Neuronal stem cell (in vitro differentiated cells): ENCODE data around the gene GPR35.

Experiments
- DNase-seq: peaks from one replicate; pipeline ENCODE4 v3.0.0-alpha.2; 2013; ENCODE audit warnings: low spot score
- H2AFZ ChIP-seq: one replicate; pipeline ENCODE4 v1.6.1; 2013; ENCODE audit warnings: mild to moderate bottlenecking, low read length, inconsistent platforms
- H2AK5ac ChIP-seq: 2 replicates; pipeline ENCODE4 v1.6.1; 2013; ENCODE audit warnings: low read depth, mild to moderate bottlenecking, inconsistent platforms, low read length, moderate library complexity, mixed read lengths
- H2BK120ac ChIP-seq: 2 replicates; pipeline ENCODE4 v1.6.1; 2013; ENCODE audit warnings: low read depth, mild to moderate bottlenecking, inconsistent platforms, low read length, moderate library complexity, mixed read lengths
- H2BK12ac ChIP-seq: one replicate; pipeline ENCODE4 v1.6.1; 2013; ENCODE audit warnings: low read length, inconsistent platforms
- H2BK15ac ChIP-seq: 2 replicates; pipeline ENCODE4 v1.6.1; 2013; ENCODE audit warnings: mild to moderate bottlenecking, low read length, inconsistent platforms, mixed read lengths
- H2BK5ac ChIP-seq: one replicate; pipeline ENCODE4 v1.6.1; 2013; ENCODE audit warnings: inconsistent platforms, mild to moderate bottlenecking, low read length, moderate library complexity
- H3K14ac ChIP-seq: one replicate; pipeline ENCODE4 v1.6.1; 2013; ENCODE audit warnings: low read length, inconsistent platforms
- H3K18ac ChIP-seq: 2 replicates; pipeline ENCODE4 v1.6.1; 2013; ENCODE audit warnings: low read length, inconsistent platforms
- H3K23ac ChIP-seq: 2 replicates; pipeline ENCODE4 v1.6.1; 2013; ENCODE audit warnings: low read depth, mild to moderate bottlenecking, mixed read lengths, low read length, inconsistent platforms; ENCODE audit not compliant: poor library complexity
- H3K27ac ChIP-seq: replicated peaks from 3 replicates; pipeline ENCODE4 v1.5.1; 2013; ENCODE audit warnings: low read length, inconsistent platforms
- H3K27me3 ChIP-seq, 3 experiments: 2 replicates each; pipeline ENCODE4 v1.6.1; 2013; ENCODE audit warnings: low read length in 3 of 3, mild to moderate bottlenecking in 2 of 3, inconsistent platforms in 1 of 3, low read depth in 1 of 3, mixed read lengths in 1 of 3, moderate library complexity in 1 of 3; ENCODE audit not compliant: control insufficient read depth in 3 of 3, insufficient read depth in 3 of 3
- H3K36me3 ChIP-seq, 2 donors: replicated peaks in 1 of 2; 2 replicates each; pipeline ENCODE4 v1.6.1; 2013; ENCODE audit warnings: low read length in 2 of 2; ENCODE audit not compliant: control insufficient read depth in 2 of 2, insufficient read depth in 2 of 2
- H3K4ac ChIP-seq: 2 replicates; pipeline ENCODE4 v1.6.1; 2013; ENCODE audit warnings: inconsistent platforms, mild to moderate bottlenecking, low read length, moderate library complexity
- H3K4me1 ChIP-seq, 2 donors: 1 replicate in 1 of 2; 2 replicates in 1 of 2; pipeline ENCODE4 v1.6.1; 2013; ENCODE audit warnings: low read length in 2 of 2, low read depth in 1 of 2; ENCODE audit not compliant: control insufficient read depth in 2 of 2, insufficient read depth in 1 of 2
- H3K4me2 ChIP-seq: one replicate; pipeline ENCODE4 v1.6.1; 2013; ENCODE audit warnings: mild to moderate bottlenecking, low read length, inconsistent platforms; ENCODE audit not compliant: insufficient read depth, poor library complexity, severe bottlenecking
- H3K4me3 ChIP-seq, 2 donors: 2 replicates each; pipeline ENCODE4 v1.5.1; 2013; ENCODE audit warnings: low read length in 2 of 2, mild to moderate bottlenecking in 2 of 2, inconsistent platforms in 1 of 2, moderate library complexity in 1 of 2
- H3K79me1 ChIP-seq: one replicate; pipeline ENCODE4 v1.6.1; 2013; ENCODE audit warnings: low read depth, mild to moderate bottlenecking, inconsistent platforms, low read length, moderate library complexity
- H3K9ac ChIP-seq: one replicate; pipeline ENCODE4 v1.6.1; 2013; ENCODE audit warnings: mild to moderate bottlenecking, low read depth, low read length, inconsistent platforms; ENCODE audit not compliant: poor library complexity
- H3K9me3 ChIP-seq, 2 donors: replicated peaks in 1 of 2; 2 replicates each; pipeline versions ENCODE3 to v1.6.1; 2013; ENCODE audit warnings: low read length in 2 of 2, mild to moderate bottlenecking in 2 of 2, inconsistent platforms in 1 of 2, low read depth in 1 of 2, mixed read lengths in 1 of 2, moderate library complexity in 1 of 2; ENCODE audit not compliant: control insufficient read depth in 2 of 2, insufficient read depth in 1 of 2
- H4K8ac ChIP-seq: one replicate; pipeline ENCODE4 v1.6.1; 2013; ENCODE audit warnings: low read depth, mild to moderate bottlenecking, inconsistent platforms, low read length, moderate library complexity
- H4K91ac ChIP-seq: one replicate; pipeline ENCODE4 v1.6.1; 2013; ENCODE audit warnings: low read length, low read depth, mild to moderate bottlenecking, inconsistent platforms; ENCODE audit not compliant: poor library complexity
- WGBS, 2 donors: extraction: QIAGEN DNeasy Blood & Tissue Kit; methylation state at CpG; one replicate each; pipeline ENCODE4 v1.1.7; 2013; ENCODE audit warnings: missing lambda C conversion rate in 2 of 2, mixed read lengths in 1 of 2; ENCODE audit not compliant: insufficient read length in 2 of 2, insufficient replicate concordance in 1 of 2; ENCODE audit errors: extremely low coverage in 2 of 2; 5-methylcytosine and 5-hydroxymethylcytosine counted together

The GPR35 gene

DNA sequence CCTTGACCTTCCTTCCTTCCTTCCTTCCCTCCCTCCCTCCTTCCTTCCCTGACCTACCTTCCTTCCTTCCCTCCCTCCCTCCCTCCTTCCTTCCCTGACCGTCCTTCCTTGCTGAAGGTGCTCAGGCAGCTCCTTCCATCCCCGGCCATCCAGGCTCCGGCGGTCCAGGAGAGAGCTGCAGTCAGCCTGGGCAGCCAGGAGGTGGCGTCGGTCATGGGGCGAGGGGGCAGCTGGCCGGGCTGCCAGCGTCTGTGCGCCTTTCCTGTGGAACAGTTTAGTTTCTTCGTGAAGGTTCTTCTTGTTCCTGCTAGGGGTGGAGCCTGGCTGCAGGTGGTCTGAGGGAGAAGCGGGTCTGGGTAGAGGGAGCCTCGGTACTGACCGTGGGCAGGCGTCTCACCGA lies 15.7 kb downstream of the GPR35 start:
- H2BK12ac ChIP-seq: no peak overlapping the region
- no peaks in the 10 kb centered on the region for H3K36me3 ChIP-seq
- peaks cover 0 to 3% of the 10 kb centered on the region in 2 donors for H3K4me1 ChIP-seq
- H3K23ac ChIP-seq: no peak overlapping the region
- no peak overlapping the region for H2AFZ ChIP-seq
- no peak overlapping the region for H2AK5ac ChIP-seq
- H4K8ac ChIP-seq: no peak overlapping the region
- H4K91ac ChIP-seq: no peak overlapping the region
- H3K9ac ChIP-seq: no peak overlapping the region
- WGBS, 2 donors: no CpG with 5 or more reads among the region's 16 CpGs
- no peak overlapping the region for H3K4ac ChIP-seq
- H3K4me3 ChIP-seq: no peak overlapping the region
- peaks cover 3% of the 10 kb centered on the region for H3K79me1 ChIP-seq
- H2BK5ac ChIP-seq: no peak overlapping the region
- DNase-seq: peak; percentile 32
- H3K14ac ChIP-seq: no peak overlapping the region
- H2BK120ac ChIP-seq: no peak overlapping the region
- H3K27ac ChIP-seq: no peak overlapping the region
- H3K4me2 ChIP-seq: peak overlapping the region; percentile 25
- no peak overlapping the region for H2BK15ac ChIP-seq
- peak overlapping the region; percentile 80 for H3K18ac ChIP-seq
- peaks cover 0 to 16% (median 0%) of the 10 kb centered on the region in 3 experiments for H3K27me3 ChIP-seq
- H3K9me3 ChIP-seq: no peaks in the 10 kb centered on the region

DNA sequence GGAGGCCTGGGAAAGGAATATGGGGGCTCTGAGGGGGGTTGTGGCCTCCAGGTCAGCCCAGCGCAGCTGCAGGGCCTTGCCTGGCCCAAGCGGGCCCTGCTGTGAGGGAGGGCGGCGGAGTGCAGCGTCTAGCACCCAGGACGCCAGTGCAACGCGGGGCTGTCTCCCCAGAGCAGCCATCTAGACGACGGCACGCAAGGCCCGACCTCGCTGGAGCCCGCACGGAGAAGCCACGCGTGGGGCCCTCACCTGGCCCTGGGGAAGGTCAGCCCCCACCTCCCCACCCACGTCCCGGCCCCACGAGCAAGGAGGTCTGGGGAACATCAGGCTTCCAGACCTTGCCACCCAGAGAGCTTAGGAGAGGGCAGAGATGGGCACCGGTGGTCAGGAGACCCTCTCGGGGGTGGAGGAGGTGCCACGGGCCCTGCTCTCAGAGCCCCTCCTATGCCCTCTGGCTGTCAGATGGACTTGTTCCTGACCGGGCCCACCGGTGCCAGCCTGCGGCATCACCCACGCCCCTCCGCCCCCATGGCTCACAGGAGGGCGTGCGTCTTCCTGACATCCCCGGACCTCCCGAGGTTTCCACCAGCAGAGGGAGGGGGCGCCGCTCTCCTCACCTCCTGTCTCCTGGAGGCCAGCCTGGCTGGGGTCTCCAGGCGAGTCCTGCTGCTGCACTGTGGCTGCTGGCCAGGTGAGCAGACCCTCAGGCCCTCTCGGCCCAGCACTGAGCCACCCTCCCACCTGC lies 17.0 kb downstream of the GPR35 start:
- Histone ChIP-seq H2AK5ac (peak overlapping the region; percentile 90), H3K4me3 (no peak overlapping the region), H2BK5ac (no peak overlapping the region), H2BK120ac (no peak overlapping the region), H2BK12ac (no peak overlapping the region), H3K9me3 (no peaks in the 10 kb centered on the region), H3K36me3 (no peaks in the 10 kb centered on the region), H3K4me2 (no peak overlapping the region), H3K27ac (no peak overlapping the region), H3K79me1 (peaks cover 3% of the 10 kb centered on the region), H2BK15ac (peak overlapping the region; percentile 75), H2AFZ (no peak overlapping the region), H4K91ac (no peak overlapping the region), H3K18ac (peak overlapping the region; percentile 76), H3K23ac (no peak overlapping the region), H3K4me1 (peaks cover 0 to 3% of the 10 kb centered on the region in 2 donors), H3K4ac (no peak overlapping the region), H3K9ac (peak overlapping the region; percentile 60), H3K14ac (peak overlapping the region; percentile 71), H3K27me3 (peaks cover 0 to 27% (median 0%) of the 10 kb centered on the region in 3 experiments), H4K8ac (no peak overlapping the region)
- DNase-seq: no peak
- no CpG with 5 or more reads among the region's 36 CpGs for WGBS, 2 donors

DNA sequence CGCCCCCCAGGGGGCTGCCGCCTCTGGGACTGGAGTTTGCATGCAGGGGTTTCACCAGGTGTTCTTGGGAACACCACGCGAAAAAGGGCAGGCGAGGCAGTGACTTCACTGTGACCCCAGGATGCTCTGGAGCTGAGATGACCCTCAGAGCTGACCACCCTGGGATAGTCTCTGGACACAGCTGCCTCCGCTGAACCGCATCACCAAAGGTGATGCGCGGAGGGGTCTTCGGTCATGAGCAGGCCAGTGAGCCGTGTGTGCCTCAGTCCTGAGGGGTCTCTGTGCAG lies 17.5 kb downstream of the GPR35 start:
- no peak overlapping the region for H3K9ac ChIP-seq
- H3K18ac ChIP-seq: peak overlapping the region; percentile 76
- no peak overlapping the region for H3K23ac ChIP-seq
- DNase-seq: no peak
- H3K4me3 ChIP-seq: no peak overlapping the region
- H3K4ac ChIP-seq: no peak overlapping the region
- WGBS, 2 donors: no CpG with 5 or more reads among the region's 11 CpGs
- H3K9me3 ChIP-seq: no peaks in the 10 kb centered on the region
- H2BK5ac ChIP-seq: no peak overlapping the region
- H3K36me3 ChIP-seq: no peaks in the 10 kb centered on the region
- no peak overlapping the region for H3K27ac ChIP-seq
- no peak overlapping the region for H4K8ac ChIP-seq
- H2BK12ac ChIP-seq: no peak overlapping the region
- H2BK15ac ChIP-seq: no peak overlapping the region
- peak overlapping the region; percentile 63 for H2AK5ac ChIP-seq
- no peak overlapping the region for H2BK120ac ChIP-seq
- no peak overlapping the region for H2AFZ ChIP-seq
- peaks cover 3% of the 10 kb centered on the region for H3K79me1 ChIP-seq
- peak overlapping the region; percentile 56 for H3K14ac ChIP-seq
- peaks cover 0 to 32% (median 0%) of the 10 kb centered on the region in 3 experiments for H3K27me3 ChIP-seq
- H3K4me2 ChIP-seq: no peak overlapping the region
- peaks cover 0 to 5% of the 10 kb centered on the region in 2 donors for H3K4me1 ChIP-seq
- H4K91ac ChIP-seq: no peak overlapping the region

DNA sequence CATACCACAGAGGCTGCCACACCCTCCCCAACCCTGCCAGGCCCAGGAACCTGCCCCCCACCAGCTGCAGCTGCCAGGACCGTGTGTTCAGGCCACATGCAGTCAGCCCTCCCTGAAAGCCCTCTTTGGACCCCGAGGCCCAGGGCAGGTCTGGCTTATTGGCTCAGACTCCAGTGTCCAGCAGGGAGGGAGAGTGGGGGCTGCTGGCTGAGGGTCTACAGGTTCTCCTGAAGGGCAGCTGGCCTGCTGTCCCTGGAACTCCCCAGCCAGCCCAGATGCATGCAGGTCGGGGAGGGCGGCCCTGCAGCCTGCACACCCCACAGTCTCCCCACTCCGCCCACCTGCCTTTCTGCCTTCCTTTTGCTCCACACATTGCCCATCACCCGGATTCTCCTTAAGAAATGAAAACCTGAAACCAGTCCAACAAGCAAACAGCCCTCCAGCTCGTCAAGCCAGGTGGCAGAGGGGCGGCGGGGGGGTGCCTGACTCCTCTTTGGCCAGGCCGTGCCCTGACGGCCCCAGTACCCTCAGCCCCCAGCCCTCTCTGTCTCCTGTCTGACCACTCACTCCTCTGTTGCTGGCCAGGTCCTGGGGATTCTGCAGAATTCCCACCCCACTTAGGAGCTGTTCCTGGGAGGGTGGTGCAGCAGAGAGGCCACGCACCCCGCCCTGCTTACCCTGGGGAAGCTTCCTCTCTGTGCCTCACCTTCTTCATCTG lies 18.0 kb downstream of the GPR35 start:
- Histone ChIP-seq H4K91ac (no peak overlapping the region), H3K27ac (no peak overlapping the region), H3K4me3 (no peak overlapping the region), H2AFZ (no peak overlapping the region), H4K8ac (no peak overlapping the region), H3K4me1 (peaks cover 0 to 7% of the 10 kb centered on the region in 2 donors), H3K18ac (peak overlapping the region; percentile 76), H2BK15ac (peak overlapping the region; percentile 14), H3K36me3 (no peaks in the 10 kb centered on the region), H2BK5ac (no peak overlapping the region), H2AK5ac (peak overlapping the region; percentile 63), H3K9me3 (no peaks in the 10 kb centered on the region), H3K4ac (no peak overlapping the region), H3K27me3 (peaks cover 0 to 33% (median 0%) of the 10 kb centered on the region in 3 experiments), H3K4me2 (no peak overlapping the region), H2BK12ac (no peak overlapping the region), H3K9ac (peak overlapping the region; percentile 63), H3K14ac (peak overlapping the region; percentile 56), H3K23ac (no peak overlapping the region), H3K79me1 (peaks cover 3% of the 10 kb centered on the region), H2BK120ac (no peak overlapping the region)
- DNase-seq: no peak
- WGBS, 2 donors: no CpG with 5 or more reads among the region's 13 CpGs
